SW 1271 (cell line): ENCODE results near the gene CBARP.
A peak's percentile ranks its signal among the peaks of the same experiment; 100 is the strongest.

ENCODE experiments used
- DNase-seq, 2 experiments: peaks; one replicate each; lab custom pipeline; 2025; lab: John Stamatoyannopoulos, UW

The CBARP gene, protein sequence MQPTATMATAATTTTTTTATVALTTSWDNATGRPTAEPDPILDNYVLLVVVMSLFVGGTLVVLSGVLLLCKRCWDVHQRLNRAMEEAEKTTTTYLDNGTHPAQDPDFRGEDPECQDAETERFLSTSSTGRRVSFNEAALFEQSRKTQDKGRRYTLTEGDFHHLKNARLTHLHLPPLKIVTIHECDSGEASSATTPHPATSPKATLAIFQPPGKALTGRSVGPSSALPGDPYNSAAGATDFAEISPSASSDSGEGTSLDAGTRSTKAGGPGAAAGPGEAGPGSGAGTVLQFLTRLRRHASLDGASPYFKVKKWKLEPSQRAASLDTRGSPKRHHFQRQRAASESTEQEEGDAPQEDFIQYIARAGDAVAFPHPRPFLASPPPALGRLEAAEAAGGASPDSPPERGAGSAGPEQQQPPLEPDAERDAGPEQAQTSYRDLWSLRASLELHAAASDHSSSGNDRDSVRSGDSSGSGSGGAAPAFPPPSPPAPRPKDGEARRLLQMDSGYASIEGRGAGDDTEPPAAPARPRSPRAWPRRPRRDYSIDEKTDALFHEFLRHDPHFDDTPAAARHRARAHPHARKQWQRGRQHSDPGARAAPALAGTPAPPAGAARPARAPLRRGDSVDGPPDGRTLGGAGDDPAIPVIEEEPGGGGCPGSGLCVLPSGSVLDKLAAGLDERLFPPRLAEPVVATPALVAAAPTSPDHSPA

DNA sequence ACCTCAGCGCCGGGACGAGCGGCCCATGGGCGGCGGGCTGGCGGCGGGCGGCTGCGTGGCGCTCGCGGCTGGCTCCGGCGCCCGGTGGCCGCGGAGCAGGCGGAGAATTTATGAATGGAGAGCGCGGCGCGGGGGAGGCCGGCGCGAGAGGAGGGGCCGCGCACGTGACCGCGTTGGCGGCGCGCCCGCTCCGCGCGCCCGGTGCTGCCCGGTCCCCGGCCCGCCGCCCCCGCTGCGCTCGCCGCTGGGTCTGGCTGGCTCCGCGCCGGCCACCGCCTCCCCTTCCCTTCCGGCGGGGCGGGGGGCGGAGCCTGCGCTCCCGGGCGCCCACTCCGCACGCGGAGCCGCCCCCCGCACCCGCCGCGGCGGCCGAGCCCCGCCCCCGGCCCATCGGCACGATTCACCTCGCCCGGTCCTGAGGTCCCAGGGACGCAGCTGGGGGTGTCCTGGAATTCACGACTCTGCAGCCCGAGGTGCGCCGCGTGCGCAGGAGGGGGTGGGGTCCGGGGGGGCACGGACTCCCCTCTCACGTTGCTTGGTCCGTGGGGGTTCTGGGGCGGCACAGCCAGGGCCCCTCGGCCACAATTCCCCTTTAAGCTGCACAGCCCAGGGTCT is at the start of gene CBARP:
Gene CBARP (minus strand): TSS at position 252 of the 615 bp plus-strand sequence. CDS start 1,905 bp downstream, outside the sequence.
- DNase-seq = no peak

- no peak for DNase-seq
These were observed 48.9 kb upstream of the CBARP start for GRCh38 chr19:1286487-1287353.

- DNase-seq = no peak
These were observed 48.0 kb upstream of the CBARP start, which contains the start of gene EFNA2 for GRCh38 chr19:1285737-1286360. TSS of gene EFNA2 (plus strand) at chr19:1285873. CDS start at chr19:1286169, 296 bp downstream.

GRCh38 chr19:1284979-1285736 is 47.4 kb upstream of the CBARP start:
- DNase-seq = no peak

DNA sequence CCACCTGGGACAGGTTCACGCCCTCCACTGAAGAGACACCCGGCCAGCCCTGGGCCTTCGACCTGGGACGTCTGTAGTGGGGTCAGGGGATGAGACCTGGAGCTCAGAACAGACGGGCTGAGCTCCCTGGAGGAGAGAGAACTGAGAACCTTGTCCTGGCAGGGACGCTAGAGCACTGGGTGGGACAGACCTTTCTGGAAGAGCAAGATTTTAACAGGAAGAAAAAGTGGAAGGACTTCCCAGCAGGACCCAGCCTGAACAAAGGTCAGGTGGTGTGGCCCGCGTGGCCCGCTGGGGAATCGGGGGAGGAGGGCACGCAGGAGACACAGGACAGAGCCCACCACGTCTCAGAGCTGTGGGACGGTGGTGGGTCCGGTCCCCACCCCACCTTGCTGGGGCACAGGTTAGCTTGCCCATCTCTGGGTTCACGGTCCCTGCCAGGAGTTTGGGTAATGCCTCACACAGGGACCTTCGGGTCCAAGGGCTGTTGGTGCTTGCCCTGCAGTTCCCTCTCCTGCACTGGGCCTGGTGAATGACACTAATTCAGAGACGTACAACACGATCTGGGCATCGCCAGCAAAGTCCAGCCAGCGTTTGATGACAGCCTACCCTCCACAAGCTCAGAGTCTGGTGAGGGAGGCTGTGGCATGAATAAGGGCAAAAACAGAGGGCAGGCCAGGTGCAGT is 46.6 kb upstream of the CBARP start:
- DNase-seq = no peak

GRCh38 chr19:1283917-1284292 is 46.1 kb upstream of the CBARP start:
- no peak for DNase-seq

DNA sequence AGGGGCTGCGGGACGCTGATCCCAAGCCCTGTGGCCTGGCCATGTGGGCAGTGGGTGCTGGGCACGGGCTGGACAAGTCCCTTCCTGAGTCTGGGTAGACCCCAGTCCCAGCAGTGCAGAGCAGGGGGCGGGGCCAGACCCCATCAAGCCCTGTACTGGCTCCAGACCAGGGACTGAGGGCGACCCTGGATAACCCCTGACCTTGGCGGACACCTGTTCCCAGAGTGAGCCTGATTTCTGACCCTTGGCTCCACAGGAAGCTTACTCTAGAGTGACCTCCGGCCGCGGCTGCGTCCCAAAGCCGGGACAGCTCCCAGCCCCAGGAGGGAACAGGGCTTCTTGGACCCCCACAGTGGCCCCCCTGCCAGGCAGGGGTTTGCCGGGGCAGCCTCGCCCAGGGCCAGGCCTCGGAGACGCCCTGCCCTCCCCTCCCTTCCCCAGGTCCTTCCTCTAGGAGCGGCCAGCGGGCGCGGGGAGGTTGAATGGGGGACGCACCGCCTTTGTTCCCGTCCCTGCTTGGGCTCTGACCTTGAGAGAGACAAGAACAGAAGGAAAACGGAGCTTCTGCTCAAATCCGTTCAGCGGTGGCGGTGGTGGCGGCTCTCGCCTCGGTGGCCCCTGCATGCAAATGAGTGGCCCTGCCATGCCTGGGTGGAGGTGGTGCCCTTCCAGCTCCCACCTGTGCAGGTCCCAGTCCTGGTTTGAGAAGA is 45.6 kb upstream of the CBARP start:
- no peak for DNase-seq

- no peak for DNase-seq
These were observed 44.9 kb upstream of the CBARP start for GRCh38 chr19:1282588-1283206.

DNA sequence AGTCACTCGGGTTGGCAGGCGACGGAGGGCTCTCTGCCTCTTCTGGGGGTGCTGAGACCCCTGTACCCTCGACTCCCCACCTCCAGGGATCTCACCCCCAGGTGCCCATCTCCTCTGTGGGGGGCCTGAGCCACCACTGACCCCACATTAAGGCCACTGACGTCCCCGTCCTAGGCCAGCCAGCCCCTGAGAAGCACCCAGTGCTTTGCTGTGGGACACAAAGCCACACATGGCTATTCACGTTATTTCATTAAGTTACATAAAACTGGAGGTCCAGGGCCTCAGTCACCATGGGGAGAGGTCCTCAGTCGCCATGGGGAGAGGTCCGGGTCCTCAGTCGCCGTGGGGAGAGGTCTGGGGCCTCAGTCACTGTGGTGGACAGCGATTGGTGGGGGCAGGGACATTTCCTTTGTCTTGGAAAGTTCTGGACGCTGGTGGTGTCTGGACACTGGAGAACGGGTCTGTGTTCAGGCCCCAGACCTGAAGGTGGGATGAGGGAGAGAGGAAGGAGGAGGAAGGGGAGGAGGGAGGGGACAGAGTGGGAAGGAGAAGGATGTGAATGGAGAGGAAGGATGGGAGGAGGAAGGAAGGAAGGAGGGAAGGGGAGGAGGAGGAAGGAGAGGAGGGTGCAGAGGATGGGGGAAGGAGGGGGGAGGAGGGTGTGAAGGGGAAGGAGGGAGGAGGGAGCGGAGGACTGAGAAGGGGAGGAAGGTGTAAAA is 43.9 kb upstream of the CBARP start:
- DNase-seq = no peak

DNA sequence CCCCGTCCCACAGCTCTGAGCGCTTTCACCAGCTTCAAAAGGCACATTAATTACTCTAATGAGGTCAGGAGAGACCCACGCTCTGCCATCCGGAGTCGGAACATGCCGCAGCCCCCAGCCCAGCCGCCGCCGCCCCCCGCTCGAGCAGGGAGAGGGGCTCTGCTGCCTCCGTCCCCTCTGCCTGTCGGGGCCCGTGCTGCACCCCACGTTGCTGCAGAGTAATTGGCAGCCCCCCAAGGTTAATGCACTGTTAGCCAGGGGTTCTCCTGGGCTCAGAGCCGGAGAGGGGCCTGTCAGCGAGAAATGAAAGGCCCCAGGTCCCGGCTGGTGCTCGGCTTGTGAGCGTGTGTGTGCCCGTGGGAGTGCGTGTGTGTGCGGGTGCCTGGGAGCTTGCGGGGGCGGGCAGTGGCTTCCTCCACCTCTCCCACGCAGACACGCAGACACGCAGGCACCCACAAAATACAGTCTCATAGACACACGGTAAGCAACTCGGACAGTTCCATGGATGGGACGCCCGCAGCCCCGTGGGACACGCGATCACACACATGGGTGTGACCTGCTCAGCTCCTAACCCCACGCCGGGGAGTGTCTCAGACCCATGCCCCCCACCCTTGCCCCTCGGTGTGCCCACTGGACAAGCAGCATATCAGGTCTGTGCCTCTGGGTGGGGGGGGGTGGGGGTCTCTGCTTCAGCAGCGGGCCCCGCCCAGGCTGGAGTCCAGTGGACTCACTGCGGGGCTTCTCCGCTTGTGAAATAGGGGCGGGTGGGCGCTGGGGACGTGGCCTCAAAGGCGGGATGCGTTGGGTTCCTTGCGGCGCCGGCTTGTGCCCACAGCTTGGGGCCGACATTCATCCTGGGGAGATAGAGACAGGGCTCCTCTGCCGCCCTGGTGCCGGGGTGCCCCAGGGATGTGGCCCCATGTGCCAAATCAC is 43.1 kb upstream of the CBARP start:
- DNase-seq = no peak

DNA sequence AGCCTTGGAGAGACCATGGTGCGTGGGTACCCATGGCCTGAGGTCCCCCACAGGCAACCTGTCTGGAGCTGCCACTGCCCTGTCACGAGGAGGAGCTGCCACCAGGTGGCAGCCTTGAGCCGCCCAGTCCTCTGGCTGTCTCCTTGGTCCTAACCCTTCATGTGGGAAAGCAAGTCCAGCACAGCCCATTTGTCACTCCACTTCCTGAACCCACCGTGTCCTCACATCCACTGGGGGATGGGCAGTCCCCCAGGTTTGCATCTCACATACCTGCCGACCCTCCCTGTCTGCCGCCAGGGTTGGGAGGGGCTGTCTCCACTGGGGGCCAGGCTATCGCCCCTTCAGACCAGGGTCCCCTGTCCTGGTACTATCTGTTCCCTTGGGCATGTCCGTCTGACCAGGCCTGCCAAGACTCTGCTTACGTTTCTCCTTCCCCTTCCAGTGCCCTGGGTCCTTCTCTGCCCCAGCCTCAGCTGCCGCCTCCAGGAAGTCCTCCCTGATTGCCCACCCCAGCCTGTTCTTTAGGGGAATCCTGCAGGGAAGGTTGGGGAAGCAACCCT is 42.1 kb upstream of the CBARP start:
- peak; percentile 38 to 83 for DNase-seq

- no peak for DNase-seq
These were observed 41.2 kb upstream of the CBARP start for GRCh38 chr19:1278713-1279660.

DNA sequence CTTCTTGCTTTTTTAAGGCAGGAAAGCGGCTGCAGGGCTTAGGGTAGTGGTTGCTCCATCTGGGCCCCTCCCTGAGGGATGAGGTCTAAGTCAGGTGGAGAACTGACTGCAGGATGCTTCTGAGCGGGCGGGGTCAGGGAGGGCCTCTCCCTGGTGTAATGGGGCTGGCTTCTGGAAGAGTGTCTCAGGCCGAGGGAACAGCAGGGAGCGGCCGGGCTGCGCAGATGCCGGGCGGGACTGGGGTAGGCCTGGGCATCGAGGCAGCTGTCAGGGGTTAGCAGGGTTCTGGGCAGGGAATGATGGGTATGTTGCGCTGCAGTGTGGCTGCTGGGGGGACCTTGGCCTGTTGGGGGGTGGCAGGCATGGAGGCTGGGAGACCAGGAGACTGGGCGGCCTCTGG is 40.3 kb upstream of the CBARP start:
- DNase-seq = no peak

DNA sequence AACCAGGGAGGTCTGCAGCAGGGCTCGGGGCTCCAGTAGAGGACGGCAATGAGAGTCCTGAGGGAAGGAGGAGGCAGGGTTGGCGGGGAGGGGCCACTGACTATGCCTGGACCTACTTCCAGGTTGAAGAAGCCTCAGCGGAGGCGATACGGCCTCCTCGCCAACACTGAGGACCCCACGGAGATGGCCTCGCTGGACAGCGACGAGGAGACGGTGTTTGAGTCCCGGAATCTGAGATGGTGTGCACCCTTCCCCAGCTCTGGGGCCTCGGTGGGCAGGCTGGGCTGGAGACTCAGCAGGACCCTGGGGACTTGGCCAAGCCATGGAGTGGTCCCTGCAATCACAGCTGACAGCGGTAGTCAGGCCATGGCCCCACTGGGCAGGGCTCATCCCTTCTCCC is 39.3 kb upstream of the CBARP start:
- no peak for DNase-seq

DNA sequence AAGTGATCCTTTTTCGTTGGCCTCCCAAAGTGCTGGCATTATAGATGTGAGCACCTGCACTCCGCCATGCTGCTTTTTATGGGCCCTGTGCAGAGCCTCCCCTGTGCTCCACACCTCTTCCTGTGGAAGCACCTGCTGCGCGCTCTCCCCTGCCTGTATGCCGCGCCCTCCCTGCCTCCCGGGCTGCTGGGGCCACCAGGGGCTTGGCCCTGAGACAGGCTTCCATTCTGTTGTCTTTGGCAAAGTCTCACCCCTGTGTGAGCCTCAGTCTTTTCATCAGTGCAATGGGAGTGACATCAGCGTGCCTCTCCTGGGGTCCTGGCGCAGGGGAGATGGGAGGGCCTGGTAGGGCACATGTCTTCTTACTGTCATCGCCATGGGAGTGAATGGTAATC is 38.8 kb upstream of the CBARP start:
- no peak for DNase-seq
